Endometrial microvascular endothelial cells (primary cell): ENCODE data around the gene TAS1R1. TPM values are rescaled to one million over a fixed set of nuclear protein-coding genes. Genes with fewer than 3 reads are reported as not detected.

Experiments used
- in situ Hi-C: cut with HindIII; loops from 2 replicates; pipeline ENCODE4 v1.10.0; 2017; ENCODE audit warnings: low sequenced_read_pairs, low pct_unique_long_range_greater_than_20kb; ENCODE audit errors: inconsistent ontology term
- total RNA-seq: library from RNA; depleted of rRNA; stranded (reverse); fragments of >200 nt; gene quantifications from one replicate; pipeline ENCODE4 v1.2.3, GENCODE V29; 2015; ENCODE audit errors: inconsistent ontology term

The TAS1R1 gene
- total RNA-seq, 1 donor from 2014 or later, result not detected

- in situ Hi-C loops, result no loop called here
Observed at GRCh38 chr1:6560267-6560666, 5.2 kb downstream of the TAS1R1 start.

DNA sequence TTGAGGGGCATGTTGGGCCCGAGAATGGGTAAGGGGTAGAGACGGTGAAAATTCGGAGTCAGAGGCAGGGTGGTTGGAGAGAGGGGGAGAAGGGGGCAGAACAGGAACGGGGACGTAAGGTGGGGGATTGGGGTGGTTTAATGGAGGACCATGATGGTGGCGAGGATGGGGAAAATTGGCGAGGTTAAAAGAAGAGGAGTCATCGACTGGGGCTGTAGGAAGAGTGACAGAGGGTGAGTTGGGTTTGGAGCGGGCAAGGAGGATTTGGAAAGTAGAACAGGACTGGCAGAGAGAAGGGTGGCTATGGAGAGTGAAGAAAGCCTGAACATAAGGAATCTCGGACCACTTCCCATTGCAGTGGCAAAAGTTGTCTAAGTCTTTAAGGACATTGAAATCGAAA is 13.9 kb downstream of the TAS1R1 start:
- in situ Hi-C loops, result no loop called here

GRCh38 chr1:6570100-6570499 is 15.0 kb downstream of the TAS1R1 start:
- in situ Hi-C loops, result no loop called here

- in situ Hi-C loops, result no loop called here
Observed at GRCh38 chr1:6570987-6571386, 15.9 kb downstream of the TAS1R1 start.

DNA sequence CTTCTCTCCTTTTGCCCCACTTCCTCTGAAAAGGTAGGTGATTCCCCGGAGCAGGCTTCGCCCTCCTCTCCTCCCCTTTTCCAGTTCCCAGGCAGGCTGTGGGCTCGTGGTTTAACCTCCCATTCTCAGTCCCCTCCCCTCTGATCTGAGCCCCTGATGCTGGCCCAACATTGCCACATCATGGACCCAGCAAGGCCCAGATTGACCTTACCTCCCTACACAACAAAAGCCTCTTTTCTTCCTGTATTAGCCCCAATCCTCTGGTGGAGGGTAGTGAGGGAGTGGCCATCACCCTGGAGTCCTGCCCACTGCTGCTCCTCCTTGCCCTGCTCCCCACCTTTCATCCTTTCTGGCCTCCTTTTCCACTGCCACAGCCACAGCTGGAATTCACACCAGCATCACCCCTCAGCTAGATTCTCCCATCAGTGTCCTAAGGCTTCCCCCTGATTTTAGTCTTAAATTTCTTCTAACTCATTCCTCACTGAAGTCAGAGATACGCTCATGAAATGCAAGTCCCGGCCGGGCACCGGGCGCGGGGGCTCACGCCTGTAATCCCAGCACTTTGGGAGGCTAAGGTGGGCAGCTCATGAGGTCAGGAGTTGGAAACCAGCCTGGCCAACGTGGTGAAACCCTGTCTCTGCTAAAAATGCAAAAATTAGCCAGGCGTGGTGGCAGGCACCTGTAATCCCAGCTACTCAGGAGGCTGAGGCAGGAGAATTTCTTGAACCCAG is 17.7 kb downstream of the TAS1R1 start:
- in situ Hi-C loops, result no loop called here

- in situ Hi-C loops, result no loop called here
Observed at GRCh38 chr1:6574025-6574620, 19.0 kb downstream of the TAS1R1 start.

DNA sequence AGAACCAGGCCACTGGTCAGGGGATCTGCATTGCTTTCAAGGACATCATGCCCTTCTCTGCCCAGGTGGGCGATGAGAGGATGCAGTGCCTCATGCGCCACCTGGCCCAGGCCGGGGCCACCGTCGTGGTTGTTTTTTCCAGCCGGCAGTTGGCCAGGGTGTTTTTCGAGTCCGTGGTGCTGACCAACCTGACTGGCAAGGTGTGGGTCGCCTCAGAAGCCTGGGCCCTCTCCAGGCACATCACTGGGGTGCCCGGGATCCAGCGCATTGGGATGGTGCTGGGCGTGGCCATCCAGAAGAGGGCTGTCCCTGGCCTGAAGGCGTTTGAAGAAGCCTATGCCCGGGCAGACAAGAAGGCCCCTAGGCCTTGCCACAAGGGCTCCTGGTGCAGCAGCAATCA is 19.7 kb downstream of the TAS1R1 start:
- in situ Hi-C loops, result no loop called here

- in situ Hi-C loops, result no loop called here
Observed at GRCh38 chr1:6577831-6578525, 22.9 kb downstream of the TAS1R1 start.

DNA sequence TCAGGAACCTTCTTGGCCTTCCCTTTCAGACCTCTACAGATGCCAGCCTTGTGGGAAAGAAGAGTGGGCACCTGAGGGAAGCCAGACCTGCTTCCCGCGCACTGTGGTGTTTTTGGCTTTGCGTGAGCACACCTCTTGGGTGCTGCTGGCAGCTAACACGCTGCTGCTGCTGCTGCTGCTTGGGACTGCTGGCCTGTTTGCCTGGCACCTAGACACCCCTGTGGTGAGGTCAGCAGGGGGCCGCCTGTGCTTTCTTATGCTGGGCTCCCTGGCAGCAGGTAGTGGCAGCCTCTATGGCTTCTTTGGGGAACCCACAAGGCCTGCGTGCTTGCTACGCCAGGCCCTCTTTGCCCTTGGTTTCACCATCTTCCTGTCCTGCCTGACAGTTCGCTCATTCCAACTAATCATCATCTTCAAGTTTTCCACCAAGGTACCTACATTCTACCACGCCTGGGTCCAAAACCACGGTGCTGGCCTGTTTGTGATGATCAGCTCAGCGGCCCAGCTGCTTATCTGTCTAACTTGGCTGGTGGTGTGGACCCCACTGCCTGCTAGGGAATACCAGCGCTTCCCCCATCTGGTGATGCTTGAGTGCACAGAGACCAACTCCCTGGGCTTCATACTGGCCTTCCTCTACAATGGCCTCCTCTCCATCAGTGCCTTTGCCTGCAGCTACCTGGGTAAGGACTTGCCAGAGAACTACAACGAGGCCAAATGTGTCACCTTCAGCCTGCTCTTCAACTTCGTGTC is 23.7 kb downstream of the TAS1R1 start:
- in situ Hi-C loops, result no loop called here

- in situ Hi-C loops, result no loop called here
Observed at GRCh38 chr1:6579374-6580118, 24.4 kb downstream of the TAS1R1 start, which contains the start of gene ZBTB48. Gene ZBTB48, plus strand, starts transcription at chr1:6579994. Its CDS starts 616 bp downstream, at chr1:6580610.

- in situ Hi-C loops, result no loop called here
Observed at GRCh38 chr1:6580119-6580592, 25.0 kb downstream of the TAS1R1 start.

DNA sequence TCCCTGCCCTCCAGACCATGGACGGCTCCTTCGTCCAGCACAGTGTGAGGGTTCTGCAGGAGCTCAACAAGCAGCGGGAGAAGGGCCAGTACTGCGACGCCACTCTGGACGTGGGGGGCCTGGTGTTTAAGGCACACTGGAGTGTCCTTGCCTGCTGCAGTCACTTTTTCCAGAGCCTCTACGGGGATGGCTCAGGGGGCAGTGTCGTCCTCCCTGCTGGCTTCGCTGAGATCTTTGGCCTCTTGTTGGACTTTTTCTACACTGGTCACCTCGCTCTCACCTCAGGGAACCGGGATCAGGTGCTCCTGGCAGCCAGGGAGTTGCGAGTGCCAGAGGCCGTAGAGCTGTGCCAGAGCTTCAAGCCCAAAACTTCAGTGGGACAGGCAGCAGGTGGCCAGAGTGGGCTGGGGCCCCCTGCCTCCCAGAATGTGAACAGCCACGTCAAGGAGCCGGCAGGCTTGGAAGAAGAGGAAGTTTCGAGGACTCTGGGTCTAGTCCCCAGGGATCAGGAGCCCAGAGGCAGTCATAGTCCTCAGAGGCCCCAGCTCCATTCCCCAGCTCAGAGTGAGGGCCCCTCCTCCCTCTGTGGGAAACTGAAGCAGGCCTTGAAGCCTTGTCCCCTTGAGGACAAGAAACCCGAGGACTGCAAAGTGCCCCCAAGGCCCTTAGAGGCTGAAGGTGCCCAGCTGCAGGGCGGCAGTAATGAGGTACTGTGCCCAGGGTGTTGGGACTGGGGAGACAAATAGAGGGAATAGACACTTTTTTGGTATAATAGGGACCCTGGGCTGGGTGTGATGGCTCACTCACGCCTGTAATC is 25.7 kb downstream of the TAS1R1 start:
- in situ Hi-C loops, result no loop called here

DNA sequence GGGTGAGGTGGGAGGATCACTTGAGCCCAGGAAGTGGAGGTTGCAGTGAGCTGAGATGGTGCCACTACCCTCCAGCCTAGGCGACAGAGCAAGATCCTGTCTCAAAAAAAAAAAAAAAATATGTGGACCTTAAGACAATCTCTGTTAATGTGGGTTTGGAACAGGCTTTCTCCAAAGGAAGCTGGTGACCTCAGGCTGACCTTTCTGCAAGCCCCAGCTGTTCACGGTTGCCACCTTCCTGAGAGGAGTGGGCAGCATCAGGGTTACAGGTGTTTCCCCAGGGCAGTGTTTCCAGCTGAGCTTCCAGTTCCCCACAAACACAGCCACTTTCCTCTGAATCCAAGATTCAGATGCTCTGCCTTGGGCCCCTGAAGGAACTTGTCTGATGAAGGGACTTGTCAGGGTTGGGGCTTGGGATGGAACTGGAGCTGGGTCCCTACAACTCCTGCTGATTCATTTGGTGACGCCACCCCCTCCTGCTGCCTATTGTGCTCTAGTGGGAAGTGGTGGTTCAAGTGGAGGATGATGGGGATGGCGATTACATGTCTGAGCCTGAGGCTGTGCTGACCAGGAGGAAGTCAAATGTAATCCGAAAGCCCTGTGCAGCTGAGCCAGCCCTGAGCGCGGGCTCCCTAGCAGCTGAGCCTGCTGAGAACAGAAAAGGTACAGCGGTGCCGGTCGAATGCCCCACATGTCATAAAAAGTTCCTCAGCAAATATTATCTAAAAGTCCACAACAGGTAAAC is 26.6 kb downstream of the TAS1R1 start:
- in situ Hi-C loops, result no loop called here

DNA sequence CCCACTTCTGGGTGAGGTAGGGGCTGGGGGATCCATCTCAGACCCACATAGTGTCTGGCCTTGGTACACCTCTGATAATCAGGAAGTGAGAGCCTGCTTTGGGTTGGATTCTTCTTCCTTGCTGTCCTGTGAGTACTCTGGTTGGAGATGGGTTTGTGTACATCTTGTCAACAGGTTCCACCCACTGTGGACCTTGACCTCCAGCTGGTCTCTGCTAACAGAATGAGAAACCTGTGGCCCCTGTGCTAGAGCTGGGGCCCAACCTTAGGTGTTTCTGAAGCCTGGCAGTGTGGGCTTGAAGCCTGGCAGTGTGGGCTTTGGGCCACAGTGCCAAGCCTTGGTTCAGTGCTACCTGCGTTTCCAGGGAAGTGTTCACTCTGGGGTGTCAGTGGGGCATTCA is 27.3 kb downstream of the TAS1R1 start:
- in situ Hi-C loops, result no loop called here

GRCh38 chr1:6584126-6585080 is 29.3 kb downstream of the TAS1R1 start:
- in situ Hi-C loops, result no loop called here

- in situ Hi-C loops, result no loop called here
Observed at GRCh38 chr1:6585081-6585722, 30.1 kb downstream of the TAS1R1 start.
